Astrocyte (in vitro differentiated cells and primary cell): Measurements from ENCODE around the gene TNN. TPM values are rescaled to one million over a fixed set of nuclear protein-coding genes. Genes with fewer than 3 reads are reported as not detected.

Experiments
- DNase-seq: peaks from one replicate; pipeline ENCODE4 v3.0.0-alpha.2; 2010; ENCODE audit warnings: low read depth
- FAIRE-seq: peaks from 2 replicates; lab custom pipeline; 2011; peaks lifted over from hg19 to GRCh38; lab: Jason Lieb, UNC
- H2AFZ ChIP-seq: 2 replicates; pipeline ENCODE4 v1.6.0; 2012; ENCODE audit warnings: low read depth, low read length, inconsistent platforms
- H3K27ac ChIP-seq: 2 replicates; pipeline ENCODE4 v1.5.1; 2011; ENCODE audit warnings: low read depth, low read length, inconsistent platforms
- H3K27me3 ChIP-seq: 2 replicates; pipeline ENCODE4 v1.6.0; 2011; ENCODE audit warnings: low read length, inconsistent platforms; ENCODE audit not compliant: insufficient read depth
- H3K36me3 ChIP-seq: 2 replicates; pipeline ENCODE4 v1.5.1; 2011; ENCODE audit warnings: low read length, inconsistent platforms; ENCODE audit not compliant: insufficient read depth
- H3K4me1 ChIP-seq: 2 replicates; pipeline ENCODE4 v1.5.1; 2011; ENCODE audit warnings: low read length, inconsistent platforms; ENCODE audit not compliant: insufficient read depth
- H3K4me2 ChIP-seq: 2 replicates; pipeline ENCODE4 v1.6.0; 2012; ENCODE audit warnings: low read length, inconsistent platforms
- H3K4me3 ChIP-seq: 2 replicates; pipeline ENCODE4 v1.5.1; 2011; ENCODE audit warnings: low read depth, mild to moderate bottlenecking, low read length, inconsistent platforms; ENCODE audit not compliant: insufficient read depth
- H3K79me2 ChIP-seq: 2 replicates; pipeline ENCODE4 v1.6.0; 2012; ENCODE audit warnings: mild to moderate bottlenecking, low read length, inconsistent platforms; ENCODE audit not compliant: insufficient read depth
- H3K9ac ChIP-seq: 2 replicates; pipeline ENCODE4 v1.6.0; 2012; ENCODE audit warnings: mild to moderate bottlenecking, low read length, inconsistent platforms
- H3K9me3 ChIP-seq: 2 replicates; pipeline ENCODE4 v1.5.1; 2012; ENCODE audit warnings: low read depth, mild to moderate bottlenecking, low read length, inconsistent platforms; ENCODE audit not compliant: insufficient read depth
- H4K20me1 ChIP-seq: 2 replicates; pipeline ENCODE4 v1.6.0; 2012; ENCODE audit warnings: low read length, inconsistent platforms; ENCODE audit not compliant: insufficient read depth
- H3K27ac Mint-ChIP-seq: one replicate; pipeline ENCODE4 v1.8.0; 2021; ENCODE audit warnings: mild to moderate bottlenecking, mixed read lengths; ENCODE audit not compliant: unreplicated experiment
- H3K27me3 Mint-ChIP-seq: one replicate; pipeline ENCODE4 v1.8.0; 2021; ENCODE audit warnings: low read depth, mixed read lengths; ENCODE audit not compliant: unreplicated experiment
- H3K36me3 Mint-ChIP-seq: one replicate; pipeline ENCODE4 v1.8.0; 2021; ENCODE audit warnings: low read depth, mixed read lengths; ENCODE audit not compliant: unreplicated experiment
- H3K4me1 Mint-ChIP-seq: one replicate; pipeline ENCODE4 v1.8.0; 2021; ENCODE audit warnings: low read depth, mixed read lengths; ENCODE audit not compliant: unreplicated experiment
- H3K4me3 Mint-ChIP-seq: one replicate; pipeline ENCODE4 v1.8.0; 2021; ENCODE audit warnings: mild to moderate bottlenecking, moderate library complexity, mixed read lengths; ENCODE audit not compliant: unreplicated experiment
- H3K9me3 Mint-ChIP-seq: one replicate; pipeline ENCODE4 v1.8.0; 2021; ENCODE audit warnings: mild to moderate bottlenecking, mixed read lengths; ENCODE audit not compliant: unreplicated experiment
- CTCF ChIP-seq: IDR thresholded peaks from 2 replicates; pipeline ENCODE4 v1.5.1; 2011; ENCODE audit warnings: low read depth, mild to moderate bottlenecking, inconsistent platforms, low read length, moderate library complexity; ENCODE audit not compliant: insufficient read depth
- EZH2 ChIP-seq: IDR thresholded peaks from 2 replicates; pipeline ENCODE4 v1.6.1; 2012; ENCODE audit warnings: mild to moderate bottlenecking, low read length, inconsistent platforms; ENCODE audit not compliant: insufficient read depth
- total RNA-seq: library from RNA; stranded (reverse); gene quantifications from 2 replicates; pipeline ENCODE4 v1.2.1, GENCODE V29; 2021

Gene TNN
- total RNA-seq, 1 donor from 2014 or later = 0.16 TPM

- no peak overlapping the region for H2AFZ ChIP-seq
- peaks cover 7% of the 10 kb centered on the region for H3K4me1 Mint-ChIP-seq
- no peak for TF ChIP-seq CTCF
- no peak for TF ChIP-seq EZH2
- H3K27ac Mint-ChIP-seq = no peak overlapping the region
- H3K9ac ChIP-seq = no peak overlapping the region
- no peaks in the 10 kb centered on the region for H3K9me3 Mint-ChIP-seq
- H3K27me3 Mint-ChIP-seq = peaks cover 2% of the 10 kb centered on the region
- no peak overlapping the region for H3K4me3 Mint-ChIP-seq
- H3K36me3 ChIP-seq = no peaks in the 10 kb centered on the region
- H3K4me2 ChIP-seq = no peak overlapping the region
- H3K36me3 Mint-ChIP-seq = no peaks in the 10 kb centered on the region
- H3K27me3 ChIP-seq = no peaks in the 10 kb centered on the region
- no peaks in the 10 kb centered on the region for H3K79me2 ChIP-seq
- H3K27ac ChIP-seq = no peak overlapping the region
- H3K4me3 ChIP-seq = no peak overlapping the region
- no peaks in the 10 kb centered on the region for H4K20me1 ChIP-seq
- H3K9me3 ChIP-seq = no peaks in the 10 kb centered on the region
- FAIRE-seq (no peak), DNase-seq (no peak)
- no peaks in the 10 kb centered on the region for H3K4me1 ChIP-seq
Observed at GRCh38 chr1:175126347-175126746, 58.7 kb downstream of the TNN start.

DNA sequence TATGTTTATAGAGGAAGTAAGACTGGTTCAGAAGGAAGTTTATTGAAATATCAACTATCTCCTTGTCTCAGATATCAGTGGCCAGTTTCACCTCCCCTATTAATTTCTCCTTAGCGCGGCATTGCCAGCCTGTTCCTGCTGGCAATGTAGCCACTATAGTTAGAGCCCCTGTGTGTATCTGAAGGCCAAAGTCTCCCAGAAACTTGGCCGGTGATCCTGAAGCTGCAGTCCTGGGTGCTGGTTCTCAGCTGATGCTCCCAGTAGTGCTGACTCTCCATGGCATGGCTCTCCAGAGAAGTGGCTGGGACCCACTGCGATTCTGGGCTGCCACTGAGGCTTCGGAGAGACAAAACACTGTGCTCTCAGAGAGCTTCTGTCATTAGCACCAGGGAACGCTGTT is 59.9 kb downstream of the TNN start:
- FAIRE-seq = no peak
- Histone ChIP-seq H3K4me1 (peaks cover 4% of the 10 kb centered on the region), H3K9me3 (no peaks in the 10 kb centered on the region), H4K20me1 (no peaks in the 10 kb centered on the region), H3K27me3 (no peaks in the 10 kb centered on the region), H3K9ac (no peak overlapping the region), H3K79me2 (no peaks in the 10 kb centered on the region), H3K36me3 (no peaks in the 10 kb centered on the region), H3K4me2 (no peak overlapping the region), H3K4me3 (no peak overlapping the region), H3K27ac (no peak overlapping the region), H2AFZ (no peak overlapping the region)
- no peaks in the 10 kb centered on the region for H3K9me3 Mint-ChIP-seq
- H3K4me3 Mint-ChIP-seq = no peak overlapping the region
- no peak overlapping the region for H3K27ac Mint-ChIP-seq
- peaks cover 2% of the 10 kb centered on the region for H3K27me3 Mint-ChIP-seq
- TF ChIP-seq EZH2 = no peak
- no peak for TF ChIP-seq CTCF
- no peak for DNase-seq
- H3K36me3 Mint-ChIP-seq = no peaks in the 10 kb centered on the region
- H3K4me1 Mint-ChIP-seq = peaks cover 14% of the 10 kb centered on the region

DNA sequence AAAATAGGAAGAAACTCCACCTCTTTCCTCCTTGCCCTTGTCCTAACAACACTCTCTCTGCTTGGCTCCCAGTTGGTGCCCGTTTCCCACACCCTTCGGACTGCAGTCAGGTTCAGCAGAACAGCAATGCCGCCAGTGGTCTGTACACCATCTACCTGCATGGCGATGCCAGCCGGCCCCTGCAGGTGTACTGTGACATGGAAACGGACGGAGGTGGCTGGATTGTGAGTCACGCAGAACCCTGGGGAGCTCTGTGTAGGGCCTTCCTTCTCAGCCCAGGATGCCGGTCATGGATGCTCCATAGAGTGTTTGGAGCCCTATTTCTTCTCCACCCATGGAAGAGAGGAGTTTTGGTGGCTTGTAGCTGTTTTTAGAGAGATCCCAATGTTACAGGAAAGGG is 60.9 kb downstream of the TNN start:
- H3K4me1 Mint-ChIP-seq = peaks cover 22% of the 10 kb centered on the region
- Histone ChIP-seq H3K4me1 (peaks cover 4% of the 10 kb centered on the region), H3K4me2 (no peak overlapping the region), H4K20me1 (no peaks in the 10 kb centered on the region), H3K4me3 (no peak overlapping the region), H3K79me2 (no peaks in the 10 kb centered on the region), H2AFZ (no peak overlapping the region), H3K9me3 (no peaks in the 10 kb centered on the region), H3K27me3 (no peaks in the 10 kb centered on the region), H3K36me3 (no peaks in the 10 kb centered on the region), H3K27ac (no peak overlapping the region), H3K9ac (no peak overlapping the region)
- TF ChIP-seq EZH2 (no peak), CTCF (no peak)
- no peak for DNase-seq
- no peaks in the 10 kb centered on the region for H3K9me3 Mint-ChIP-seq
- no peak overlapping the region for H3K27ac Mint-ChIP-seq
- H3K4me3 Mint-ChIP-seq = no peak overlapping the region
- no peaks in the 10 kb centered on the region for H3K36me3 Mint-ChIP-seq
- peaks cover 2% of the 10 kb centered on the region for H3K27me3 Mint-ChIP-seq
- no peak for FAIRE-seq
